Endothelial cell of umbilical vein (primary cell): ENCODE measurements around the gene PTPRD. TPM values are rescaled to one million over a fixed set of nuclear protein-coding genes. Genes with fewer than 3 reads are reported as not detected.

Experiments used
- BruUV-seq: library from RNA; stranded (reverse); fragments of 400-500 nt; replicated peaks from 2 replicates; lab custom pipeline; 2021; lab: Mats Ljungman, UMichigan
- CTCF ChIA-PET: fragments of 300-600, 350-600 bp; sonication (Branson Sonifier 250); formaldehyde crosslinking; loops from one replicate; lab custom pipeline; 2021; ENCODE audit warnings: antibody characterized with exemption, inconsistent platforms; lab: Charles Lee
- POLR2A ChIA-PET: fragments of 300-600, 350-600 bp; sonication (Branson Sonifier 250); formaldehyde crosslinking; loops from one replicate; lab custom pipeline; 2021; ENCODE audit warnings: antibody characterized with exemption, inconsistent platforms; lab: Charles Lee
- DNase-seq: peaks from one replicate; pipeline ENCODE4 v3.0.0-alpha.2; 2011; ENCODE audit warnings: low read depth, low spot score
- FAIRE-seq: peaks from 2 replicates; lab custom pipeline; 2011; peaks lifted over from hg19 to GRCh38; lab: Jason Lieb, UNC
- H2AFZ ChIP-seq: 2 replicates; pipeline ENCODE4 v1.6.0; 2012; ENCODE audit warnings: low read depth, low read length, control low read depth, inconsistent platforms
- H3K27ac ChIP-seq: 2 replicates; pipeline ENCODE4 v1.5.1; 2011; ENCODE audit warnings: low read depth, mild to moderate bottlenecking, control low read depth, low read length, moderate library complexity; ENCODE audit not compliant: insufficient read depth
- H3K27me3 ChIP-seq, 2 experiments: 2 replicates each; pipeline versions ENCODE4 v1.6.0 to v1.6.1; 2011; ENCODE audit warnings: low read length in 2 of 2, mixed read lengths in 1 of 2; ENCODE audit not compliant: control insufficient read depth in 2 of 2, insufficient read depth in 2 of 2
- H3K36me3 ChIP-seq, 2 experiments: 2 replicates in 1 of 2; 3 replicates in 1 of 2; pipeline ENCODE4 v1.5.1; 2011; ENCODE audit warnings: low read length in 2 of 2, mild to moderate bottlenecking in 1 of 2, moderate library complexity in 1 of 2; ENCODE audit not compliant: control insufficient read depth in 2 of 2, insufficient read depth in 2 of 2; ENCODE audit errors: extremely low read depth in 1 of 2
- H3K4me1 ChIP-seq: 3 replicates; pipeline ENCODE4 v1.5.1; 2011; ENCODE audit warnings: mild to moderate bottlenecking, low read length; ENCODE audit not compliant: control insufficient read depth, insufficient read depth; ENCODE audit errors: extremely low read depth
- H3K4me2 ChIP-seq: 2 replicates; pipeline ENCODE4 v1.6.1; 2011; ENCODE audit warnings: low read length, control low read depth, mixed read lengths; ENCODE audit not compliant: insufficient read depth
- H3K4me3 ChIP-seq, 3 experiments: fragments of 200-600 bp in 1 of 3; sonication (generic), shearing (Covaris generic) in 1 of 3; replicated peaks in 1 of 3; 2 replicates each; pipeline ENCODE4 v1.5.1; 2011 to 2016; ENCODE audit warnings: control low read depth in 3 of 3, low read length in 3 of 3, mild to moderate bottlenecking in 2 of 3, inconsistent platforms in 1 of 3, low read depth in 1 of 3, moderate library complexity in 1 of 3; ENCODE audit not compliant: insufficient read depth in 1 of 3
- H3K79me2 ChIP-seq: 2 replicates; pipeline ENCODE4 v1.6.0; 2012; ENCODE audit warnings: low read length, inconsistent platforms; ENCODE audit not compliant: control insufficient read depth, insufficient read depth
- H3K9ac ChIP-seq: replicated peaks from 2 replicates; pipeline ENCODE3; 2011; ENCODE audit warnings: low read length, control low read depth; ENCODE audit not compliant: insufficient read depth; ENCODE audit errors: extremely low read depth
- H3K9me1 ChIP-seq: replicated peaks from 3 replicates; pipeline ENCODE4 v1.6.0; 2011; ENCODE audit warnings: mild to moderate bottlenecking, low read length; ENCODE audit not compliant: control insufficient read depth, insufficient read depth; ENCODE audit errors: extremely low read depth
- H3K9me3 ChIP-seq: replicated peaks from 2 replicates; pipeline ENCODE4 v1.5.1; 2012; ENCODE audit warnings: low read length, inconsistent platforms; ENCODE audit not compliant: control insufficient read depth, insufficient read depth
- H4K20me1 ChIP-seq: replicated peaks from 2 replicates; pipeline ENCODE3; 2011; ENCODE audit warnings: mild to moderate bottlenecking, low read length; ENCODE audit not compliant: control insufficient read depth, insufficient read depth; ENCODE audit errors: extremely low read depth
- CTCF ChIP-seq, 2 donors: IDR thresholded peaks; 1 replicate in 1 of 2; 2 replicates in 1 of 2; pipeline ENCODE4 v1.5.1; 2011; ENCODE audit warnings: low read length in 2 of 2, mild to moderate bottlenecking in 2 of 2, moderate library complexity in 2 of 2, control low read depth in 1 of 2, inconsistent platforms in 1 of 2, low read depth in 1 of 2; ENCODE audit not compliant: insufficient read depth in 1 of 2; ENCODE audit errors: extremely low read depth in 1 of 2
- EZH2 ChIP-seq: IDR thresholded peaks from 2 replicates; pipeline ENCODE4 v1.6.1; 2012; ENCODE audit warnings: borderline replicate concordance, low read depth, mild to moderate bottlenecking, moderate library complexity, low read length, inconsistent platforms; ENCODE audit not compliant: severe bottlenecking
- FOS ChIP-seq: IDR thresholded peaks from 2 replicates; pipeline ENCODE4 v1.6.1; 2011; ENCODE audit warnings: mild to moderate bottlenecking, low read length, moderate library complexity, borderline replicate concordance; ENCODE audit not compliant: insufficient read depth
- GATA2 ChIP-seq: IDR thresholded peaks from 2 replicates; pipeline ENCODE4 v1.7.0; 2011; ENCODE audit warnings: low read depth, mild to moderate bottlenecking, moderate library complexity, mixed read lengths, low read length; ENCODE audit not compliant: insufficient read length, insufficient read depth
- JUN ChIP-seq: IDR thresholded peaks from 2 replicates; pipeline ENCODE4 v1.6.1; 2011; ENCODE audit warnings: borderline replicate concordance, low read depth; ENCODE audit not compliant: insufficient read length, insufficient read depth
- MYC ChIP-seq: IDR thresholded peaks from one replicate; pipeline ENCODE4 v1.6.1; 2011; ENCODE audit warnings: mild to moderate bottlenecking, low read depth, low read length
- POLR2A ChIP-seq: IDR thresholded peaks from 2 replicates; pipeline ENCODE4 v1.6.1; 2012; ENCODE audit warnings: low read depth, mild to moderate bottlenecking, control low read depth, low read length
- POLR2AphosphoS5 ChIP-seq: IDR thresholded peaks from 2 replicates; pipeline ENCODE4 v1.6.1; 2012; ENCODE audit warnings: low read depth, mild to moderate bottlenecking, control low read depth, low read length, moderate library complexity; ENCODE audit not compliant: insufficient read depth
- dilution Hi-C: fragments of 300-500 bp; cut with MboI; formaldehyde crosslinking; loops from one replicate; pipeline ENCODE4 v1.15.0; 2019; ENCODE audit warnings: low sequenced_read_pairs; ENCODE audit not compliant: extremely low pct_ligation_motif_present
- intact Hi-C: fragments of 100-400 bp; cut with micrococcal nuclease; formaldehyde crosslinking; loops from one replicate; pipeline ENCODE4 v1.10.0; 2022
- polyA plus RNA-seq, 4 experiments: library from polyadenylated mRNA; depleted of rRNA in 3 of 4; stranded (reverse) in 3 of 4; unstranded in 1 of 4; fragments of >200 nt; gene quantifications; 2 replicates each; pipeline versions ENCODE4 v1.2.1 to v1.2.3, GENCODE V29; 2011 to 2012; ENCODE audit warnings: missing spikeins in 1 of 4
- total RNA-seq: library from RNA; stranded (reverse); gene quantifications from 2 replicates; pipeline ENCODE4 v1.2.3, GENCODE V29; 2021
- TF ChIP-seq, protein P1 (sequence below): IDR thresholded peaks from 2 replicates; pipeline ENCODE4 v1.6.1; 2011; ENCODE audit not compliant: insufficient read depth, insufficient read length

PTPRD gene
- total and polyA plus RNA-seq, 2 donors (not counting 3 experiments of a cell fraction or from before 2014, with no cell fraction given) = 5.5 to 5.7 TPM

DNA sequence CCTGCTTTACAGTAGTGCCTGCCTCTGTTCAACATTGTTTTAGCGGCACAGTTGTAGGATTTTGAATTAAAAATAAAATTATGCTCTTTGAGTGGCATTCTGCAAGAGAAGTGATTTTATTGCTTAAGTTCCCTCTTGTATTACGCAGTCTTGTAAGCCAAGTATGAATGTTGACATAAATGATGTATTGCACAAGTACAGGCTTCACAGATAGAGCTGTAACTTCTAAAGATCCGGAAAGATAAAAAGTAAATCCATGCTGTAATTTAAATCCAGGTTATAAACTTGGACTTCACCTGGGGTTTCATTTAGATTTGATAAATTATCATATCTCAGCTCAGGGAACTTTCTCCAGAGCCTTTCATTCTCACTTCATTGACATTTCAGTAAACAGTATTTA lies 1114.7 kb downstream of the PTPRD start:
- Histone ChIP-seq H2AFZ (no peak overlapping the region), H3K4me2 (no peak overlapping the region), H3K4me3 (no peak overlapping the region), H3K9me1 (no peaks in the 10 kb centered on the region), H3K79me2 (no peaks in the 10 kb centered on the region), H3K9ac (no peak overlapping the region), H3K27ac (no peak overlapping the region), H3K36me3 (no peaks in the 10 kb centered on the region), H3K9me3 (peaks cover 2% of the 10 kb centered on the region), H3K4me1 (no peaks in the 10 kb centered on the region), H3K27me3 (no peaks in the 10 kb centered on the region), H4K20me1 (no peaks in the 10 kb centered on the region)
- no peak for DNase-seq
- dilution Hi-C loops = no loop called here
- no peak for TF ChIP-seq MYC
- no peak for TF ChIP-seq POLR2A
- no peak for TF ChIP-seq POLR2AphosphoS5
- TF ChIP-seq FOS = no peak
- TF ChIP-seq, protein P1, sequence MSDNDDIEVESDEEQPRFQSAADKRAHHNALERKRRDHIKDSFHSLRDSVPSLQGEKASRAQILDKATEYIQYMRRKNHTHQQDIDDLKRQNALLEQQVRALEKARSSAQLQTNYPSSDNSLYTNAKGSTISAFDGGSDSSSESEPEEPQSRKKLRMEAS = no peak
- no peak for TF ChIP-seq GATA2
- no peak for TF ChIP-seq CTCF (IDR thresholded peaks at IDR 0.05; ENCODE audit: extremely low read depth in 1 of 2, insufficient read depth in 1 of 2, low read depth in 1 of 2, low read length in 2 of 2)
- TF ChIP-seq EZH2 = no peak
- no peak for TF ChIP-seq JUN
- ChIA-PET POLR2A (no interaction called here), CTCF (no interaction called here)
- intact Hi-C loops = no loop called here
- FAIRE-seq = no peak
- BruUV-seq = no TSS peak
